Caco-2 (cell line): Measurements from ENCODE around the gene SOX11. TPM values are rescaled to one million over a fixed set of nuclear protein-coding genes. Genes with fewer than 3 reads are reported as not detected.

ENCODE experiments used
- BruUV-seq: library from RNA; stranded (reverse); fragments of 400-500 nt; replicated peaks from 2 replicates; lab custom pipeline; 2021; lab: Mats Ljungman, UMichigan
- CTCF ChIA-PET: fragments of 300-600 bp; sonication (Branson Sonifier 250); formaldehyde crosslinking; loops from one replicate; lab custom pipeline; 2022; ENCODE audit warnings: antibody characterized with exemption; lab: Charles Lee
- POLR2A ChIA-PET: fragments of 300-600 bp; sonication (Branson Sonifier 250); formaldehyde crosslinking; loops from one replicate; lab custom pipeline; 2022; ENCODE audit warnings: antibody characterized with exemption; lab: Charles Lee
- DNase-seq, 2 experiments: peaks; one replicate each; pipeline versions ENCODE4 v3.0.0 to v3.0.0-alpha.2; 2020 to 2022
- H3K27me3 ChIP-seq: replicated peaks from 2 replicates; pipeline ENCODE4 v1.6.0; 2011; ENCODE audit warnings: low read length; ENCODE audit not compliant: control insufficient read depth, insufficient read depth
- H3K36me3 ChIP-seq: 2 replicates; pipeline ENCODE4 v1.5.1; 2011; ENCODE audit warnings: low read length; ENCODE audit not compliant: control insufficient read depth, insufficient read depth
- H3K4me1 ChIP-seq: fragments of 250-450 bp; sonication (Bioruptor Pico); 2 replicates; pipeline ENCODE4 v1.5.1; 2020; ENCODE audit warnings: mild to moderate bottlenecking
- H3K4me3 ChIP-seq: 2 replicates; pipeline ENCODE4 v1.5.1; 2011; ENCODE audit warnings: low read depth, mild to moderate bottlenecking, control low read depth, low read length
- H3K9me3 ChIP-seq: fragments of 250-450 bp; sonication (Bioruptor Pico); 2 replicates; pipeline ENCODE4 v1.5.1; 2020; ENCODE audit warnings: mild to moderate bottlenecking, moderate library complexity
- H3K27ac Mint-ChIP-seq: one replicate; pipeline ENCODE4 v1.8.0; 2022; ENCODE audit warnings: mixed read lengths; ENCODE audit not compliant: unreplicated experiment
- H3K27me3 Mint-ChIP-seq: one replicate; pipeline ENCODE4 v1.8.0; 2022; ENCODE audit warnings: mixed read lengths; ENCODE audit not compliant: insufficient read depth, unreplicated experiment
- H3K36me3 Mint-ChIP-seq: one replicate; pipeline ENCODE4 v1.8.0; 2022; ENCODE audit warnings: mild to moderate bottlenecking, mixed read lengths; ENCODE audit not compliant: insufficient read depth, unreplicated experiment
- H3K4me1 Mint-ChIP-seq: one replicate; pipeline ENCODE4 v1.8.0; 2022; ENCODE audit warnings: low read depth, mixed read lengths; ENCODE audit not compliant: unreplicated experiment
- H3K4me3 Mint-ChIP-seq: one replicate; pipeline ENCODE4 v1.8.0; 2022; ENCODE audit warnings: mild to moderate bottlenecking, moderate library complexity, mixed read lengths; ENCODE audit not compliant: unreplicated experiment
- H3K9me3 Mint-ChIP-seq: one replicate; pipeline ENCODE4 v1.8.0; 2022; ENCODE audit warnings: mixed read lengths; ENCODE audit not compliant: unreplicated experiment
- intact Hi-C: fragments of 100-400 bp; cut with micrococcal nuclease; formaldehyde crosslinking; loops from one replicate; pipeline ENCODE4 v1.10.0; 2022; ENCODE audit not compliant: unreplicated experiment
- total RNA-seq: library from RNA; stranded (reverse); gene quantifications from 2 replicates; pipeline ENCODE4 v1.2.3, GENCODE V29; 2022
- TF ChIP-seq, protein P1 (sequence below), 2 experiments: fragments of 200-600 bp in 1 of 2; IDR thresholded peaks; 1 replicate in 1 of 2; 2 replicates in 1 of 2; pipeline versions ENCODE4 v1.5.1 to v1.8.0; 2011 to 2022; ENCODE audit warnings: antibody characterized with exemption in 1 of 2, control low read depth in 1 of 2, inconsistent platforms in 1 of 2, low read depth in 1 of 2, low read length in 1 of 2, mild to moderate bottlenecking in 1 of 2, moderate library complexity in 1 of 2; ENCODE audit not compliant: insufficient read depth in 1 of 2, severe bottlenecking in 1 of 2, unreplicated experiment in 1 of 2

SOX11 gene
- total RNA-seq, 1 experiment from 2014 or later = not detected

- H3K27ac Mint-ChIP-seq = no peak overlapping the region
- no peaks in the 10 kb centered on the region for H3K36me3 ChIP-seq
- TF ChIP-seq, protein P1, sequence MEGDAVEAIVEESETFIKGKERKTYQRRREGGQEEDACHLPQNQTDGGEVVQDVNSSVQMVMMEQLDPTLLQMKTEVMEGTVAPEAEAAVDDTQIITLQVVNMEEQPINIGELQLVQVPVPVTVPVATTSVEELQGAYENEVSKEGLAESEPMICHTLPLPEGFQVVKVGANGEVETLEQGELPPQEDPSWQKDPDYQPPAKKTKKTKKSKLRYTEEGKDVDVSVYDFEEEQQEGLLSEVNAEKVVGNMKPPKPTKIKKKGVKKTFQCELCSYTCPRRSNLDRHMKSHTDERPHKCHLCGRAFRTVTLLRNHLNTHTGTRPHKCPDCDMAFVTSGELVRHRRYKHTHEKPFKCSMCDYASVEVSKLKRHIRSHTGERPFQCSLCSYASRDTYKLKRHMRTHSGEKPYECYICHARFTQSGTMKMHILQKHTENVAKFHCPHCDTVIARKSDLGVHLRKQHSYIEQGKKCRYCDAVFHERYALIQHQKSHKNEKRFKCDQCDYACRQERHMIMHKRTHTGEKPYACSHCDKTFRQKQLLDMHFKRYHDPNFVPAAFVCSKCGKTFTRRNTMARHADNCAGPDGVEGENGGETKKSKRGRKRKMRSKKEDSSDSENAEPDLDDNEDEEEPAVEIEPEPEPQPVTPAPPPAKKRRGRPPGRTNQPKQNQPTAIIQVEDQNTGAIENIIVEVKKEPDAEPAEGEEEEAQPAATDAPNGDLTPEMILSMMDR (IDR thresholded peaks at IDR 0.05; ENCODE audit: insufficient read depth in 1 of 2, low read depth in 1 of 2, low read length in 1 of 2, severe bottlenecking in 1 of 2, unreplicated experiment in 1 of 2) = no peak
- intact Hi-C loops = no loop called here
- H3K9me3 ChIP-seq = 0 out of 2 replicates have a peak, but pooled peaks cover 4% of the 10 kb centered on the region
- H3K4me3 Mint-ChIP-seq = no peak overlapping the region
- POLR2A ChIA-PET = no interaction called here
- no TSS peak for BruUV-seq
- H3K4me1 ChIP-seq = no peaks in the 10 kb centered on the region
- no peaks in the 10 kb centered on the region for H3K27me3 Mint-ChIP-seq
- no peaks in the 10 kb centered on the region for H3K36me3 Mint-ChIP-seq
- H3K9me3 Mint-ChIP-seq = no peaks in the 10 kb centered on the region
- H3K4me1 Mint-ChIP-seq = no peaks in the 10 kb centered on the region
- no peak overlapping the region for H3K4me3 ChIP-seq
- no peaks in the 10 kb centered on the region for H3K27me3 ChIP-seq
- CTCF ChIA-PET = no interaction called here
- no peak for DNase-seq
Observed at GRCh38 chr2:5699963-5700362, 7.8 kb downstream of the SOX11 start.

GRCh38 chr2:5700551-5700950 is 8.4 kb downstream of the SOX11 start:
- H3K27me3 ChIP-seq = no peaks in the 10 kb centered on the region
- no peak overlapping the region for H3K27ac Mint-ChIP-seq
- TF ChIP-seq, protein P1 (IDR thresholded peaks at IDR 0.05; ENCODE audit: insufficient read depth in 1 of 2, low read depth in 1 of 2, low read length in 1 of 2, severe bottlenecking in 1 of 2, unreplicated experiment in 1 of 2) = no peak
- H3K9me3 Mint-ChIP-seq = no peaks in the 10 kb centered on the region
- no peak for DNase-seq
- POLR2A ChIA-PET = no interaction called here
- H3K36me3 ChIP-seq = no peaks in the 10 kb centered on the region
- no peaks in the 10 kb centered on the region for H3K4me1 Mint-ChIP-seq
- no peaks in the 10 kb centered on the region for H3K27me3 Mint-ChIP-seq
- H3K36me3 Mint-ChIP-seq = no peaks in the 10 kb centered on the region
- H3K4me3 ChIP-seq = no peak overlapping the region
- intact Hi-C loops = no loop called here
- H3K4me1 ChIP-seq = no peaks in the 10 kb centered on the region
- no TSS peak for BruUV-seq
- H3K9me3 ChIP-seq = 0 out of 2 replicates have a peak, but pooled peaks cover 4% of the 10 kb centered on the region
- no peak overlapping the region for H3K4me3 Mint-ChIP-seq
- CTCF ChIA-PET = no interaction called here

DNA sequence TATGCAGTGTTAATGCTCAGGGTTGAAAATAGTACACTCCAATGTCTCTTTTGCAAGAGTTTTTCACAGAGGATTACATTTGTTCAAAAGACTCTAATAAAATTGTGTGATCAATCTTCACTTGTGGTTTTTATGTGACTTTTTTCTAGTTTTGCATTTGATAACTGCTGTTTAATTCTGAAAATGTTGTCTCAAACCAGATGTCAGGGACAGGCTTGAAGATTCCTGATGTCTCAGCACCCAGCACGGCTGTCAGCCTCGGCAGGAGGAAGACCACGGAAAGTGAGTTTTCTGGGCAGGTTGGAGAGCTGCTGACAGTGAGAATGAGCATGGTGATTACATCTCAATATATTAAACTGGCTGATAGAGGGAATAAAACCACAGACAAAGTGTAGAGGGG is 9.1 kb downstream of the SOX11 start:
- H3K9me3 ChIP-seq = 0 out of 2 replicates have a peak, but pooled peaks cover 4% of the 10 kb centered on the region
- H3K27me3 Mint-ChIP-seq = no peaks in the 10 kb centered on the region

More for the DNA sequence above, 9.1 kb downstream of the SOX11 start:
- no peaks in the 10 kb centered on the region for H3K4me1 Mint-ChIP-seq
- ChIA-PET CTCF (no interaction called here), POLR2A (no interaction called here)
- no peaks in the 10 kb centered on the region for H3K9me3 Mint-ChIP-seq
- no peak overlapping the region for H3K4me3 ChIP-seq
- H3K36me3 Mint-ChIP-seq = no peaks in the 10 kb centered on the region
- H3K27me3 ChIP-seq = no peaks in the 10 kb centered on the region
- H3K4me3 Mint-ChIP-seq = no peak overlapping the region
- TF ChIP-seq, protein P1 (IDR thresholded peaks at IDR 0.05; ENCODE audit: insufficient read depth in 1 of 2, low read depth in 1 of 2, low read length in 1 of 2, severe bottlenecking in 1 of 2, unreplicated experiment in 1 of 2) = no peak
- no peak overlapping the region for H3K27ac Mint-ChIP-seq
- intact Hi-C loops = no loop called here
- no TSS peak for BruUV-seq
- no peak for DNase-seq
- H3K36me3 ChIP-seq = no peaks in the 10 kb centered on the region
- no peaks in the 10 kb centered on the region for H3K4me1 ChIP-seq
